GM18861 (cell line): Measurements from ENCODE around the gene SLC1A2.

Source experiments
- ATAC-seq: cut with Tn5 transposase; IDR thresholded peaks from one replicate; pipeline ENCODE4 v1.9.1; 2021; ENCODE audit not compliant: unreplicated experiment

SLC1A2 gene

DNA sequence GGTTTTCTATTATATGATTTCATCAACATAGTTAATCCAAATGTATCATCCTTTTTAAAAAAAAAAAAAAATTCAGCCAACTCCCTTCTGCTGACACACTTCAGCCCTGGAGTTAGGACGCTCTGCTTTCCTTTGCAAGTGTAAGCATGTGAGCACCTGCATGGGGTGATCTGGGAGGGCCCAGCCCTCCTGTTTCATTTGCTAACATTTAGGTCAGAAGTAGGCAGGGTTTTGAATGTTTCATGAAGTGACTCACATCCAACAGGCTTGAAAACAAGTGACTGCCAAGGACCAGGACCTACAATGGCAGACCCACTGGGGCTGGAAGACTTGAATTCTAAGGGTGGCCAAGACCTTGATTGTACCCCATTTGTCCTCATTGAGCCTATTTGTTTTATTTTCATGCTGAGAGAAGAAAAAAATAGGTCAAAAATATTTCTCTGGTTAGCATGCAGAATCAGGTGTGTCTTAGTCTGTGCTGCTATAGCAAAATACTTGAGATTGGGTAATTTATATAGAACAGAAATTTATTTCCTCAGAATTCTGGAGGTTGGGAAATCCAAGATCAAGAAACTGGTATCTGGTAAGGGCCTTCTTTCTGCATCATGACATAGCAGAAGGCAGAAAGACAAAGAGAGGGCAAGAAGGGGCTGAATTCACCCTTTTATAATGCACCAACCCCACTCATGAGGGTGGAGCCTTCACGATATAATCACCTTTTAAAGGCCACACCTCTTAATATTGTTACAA is 142.8 kb downstream of the SLC1A2 start:
- ATAC-seq, result no peak

- no peak for ATAC-seq
Observed at GRCh38 chr11:35275786-35276170, 143.6 kb downstream of the SLC1A2 start.

DNA sequence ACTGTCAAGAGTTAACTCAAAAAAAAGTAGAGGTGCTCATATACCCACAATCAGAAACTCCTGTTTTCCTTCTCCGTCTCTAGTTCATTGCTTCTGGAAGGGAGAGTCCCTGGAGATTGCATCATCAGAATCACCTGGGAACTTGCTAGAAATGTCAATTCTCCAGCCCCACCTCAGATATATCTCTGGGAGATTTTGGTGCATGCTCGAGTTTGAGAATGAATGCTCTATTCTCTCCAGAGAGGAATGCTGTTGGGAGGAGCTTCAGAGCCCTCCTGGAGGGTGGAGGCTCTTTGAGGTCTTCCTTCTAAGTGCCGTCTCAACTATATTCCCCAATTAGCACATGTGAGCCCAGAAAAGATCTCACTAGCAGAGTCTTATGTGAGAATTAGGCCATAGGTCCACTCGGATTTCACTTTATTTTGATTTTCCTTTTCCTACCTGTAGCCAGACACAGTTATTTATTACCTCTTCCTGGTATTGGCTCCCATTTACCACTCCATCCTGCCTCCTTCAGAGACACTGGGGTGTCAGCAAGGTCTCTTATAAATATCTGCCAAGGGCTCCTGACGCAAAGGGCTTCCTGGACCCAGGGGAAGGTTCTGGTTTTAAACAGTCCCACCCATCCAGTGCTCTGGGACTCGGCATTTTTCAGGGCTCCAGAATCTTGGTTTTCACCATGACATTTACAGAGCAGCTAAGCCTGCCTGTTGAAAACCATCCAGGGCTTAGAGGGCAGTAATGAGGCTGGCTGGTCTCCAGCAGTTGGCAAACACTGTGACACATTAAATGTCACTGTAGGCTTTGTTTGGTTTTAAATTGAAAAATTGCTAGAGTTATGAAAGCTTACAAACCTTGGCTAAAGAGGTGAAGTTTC is 144.2 kb downstream of the SLC1A2 start:
- ATAC-seq, result no peak

DNA sequence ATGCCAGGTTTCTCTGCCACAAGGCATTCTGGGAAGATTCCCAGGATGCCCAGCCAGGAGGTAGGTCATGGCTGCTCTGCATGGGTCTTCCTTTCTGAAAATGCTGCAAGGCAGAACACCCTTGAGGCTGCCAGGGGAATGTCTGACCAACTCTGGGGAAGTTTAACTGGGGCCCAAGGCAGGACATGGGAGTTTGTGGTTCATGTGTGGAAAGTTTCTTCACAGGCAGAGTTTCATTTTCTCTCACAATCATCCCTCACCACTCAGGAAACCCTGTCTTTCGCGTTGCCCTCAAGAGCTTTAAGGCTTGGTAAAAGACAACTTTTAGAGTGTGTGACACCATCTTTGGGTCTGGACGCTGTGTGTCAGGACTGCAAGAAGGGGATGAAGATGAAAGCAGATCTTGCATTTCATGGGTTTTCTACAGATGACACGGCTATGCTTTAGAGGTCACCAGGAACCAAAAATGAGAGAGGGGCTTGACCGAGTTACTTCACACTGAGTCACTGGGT is 146.9 kb downstream of the SLC1A2 start:
- ATAC-seq, result peak; percentile 89

DNA sequence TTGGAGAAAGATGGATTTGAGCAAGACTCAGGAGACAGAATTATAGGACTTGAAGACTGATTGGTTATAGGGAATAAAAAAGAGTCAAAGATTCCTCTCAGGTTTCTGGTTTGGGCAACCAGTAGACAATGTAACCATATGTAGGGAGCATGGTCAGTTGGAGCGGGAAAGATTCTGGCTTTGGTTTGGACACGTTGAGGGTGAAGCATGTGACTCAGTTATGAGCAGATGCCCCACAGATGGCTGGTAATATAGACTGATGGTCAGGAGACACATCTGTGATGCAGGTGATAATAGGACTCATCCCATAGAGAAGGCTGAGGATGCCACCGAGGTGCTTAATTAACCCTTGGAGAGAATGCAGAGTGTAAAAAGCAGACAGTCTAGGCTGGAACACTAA is 148.3 kb downstream of the SLC1A2 start:
- ATAC-seq, result no peak

DNA sequence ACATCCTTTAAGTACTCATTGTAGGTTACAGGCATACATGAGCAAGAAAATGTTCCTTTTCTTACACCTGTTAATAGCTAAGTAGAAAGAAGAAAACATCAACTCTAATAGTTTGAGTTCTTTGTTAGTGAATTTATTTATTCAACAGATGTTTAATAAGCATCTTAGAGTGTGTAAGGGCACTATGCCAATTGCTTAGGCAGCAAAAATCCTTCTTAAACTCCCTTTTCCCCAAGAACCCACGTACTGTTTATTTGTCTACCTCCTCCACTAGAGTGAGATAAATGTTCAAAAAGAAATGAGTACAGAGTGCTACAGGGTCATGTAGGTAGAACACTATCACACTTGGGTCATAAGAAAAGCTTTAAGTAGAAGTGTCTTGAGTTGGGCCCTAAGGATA is 149.0 kb downstream of the SLC1A2 start:
- ATAC-seq, result no peak

DNA sequence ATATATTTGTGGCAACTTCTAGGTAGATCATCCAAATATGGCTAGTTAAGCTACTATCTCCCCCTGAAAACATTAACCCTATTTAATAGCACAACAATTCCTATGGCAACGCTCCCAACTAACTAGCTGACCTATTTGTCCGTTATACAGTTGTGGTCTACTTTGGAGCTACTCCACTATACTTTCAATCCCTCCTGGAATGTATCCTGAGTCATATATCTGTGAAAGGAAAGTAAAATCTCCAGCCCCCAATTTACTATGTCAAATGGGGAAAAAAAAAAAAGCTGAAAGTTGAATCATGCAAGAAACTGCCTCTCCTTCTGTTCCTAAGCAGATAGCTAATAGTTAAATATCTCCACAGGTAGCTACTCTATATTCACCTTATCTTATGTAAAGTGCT is 151.9 kb downstream of the SLC1A2 start:
- ATAC-seq, result no peak

GRCh38 chr11:35265755-35266454 is 153.5 kb downstream of the SLC1A2 start:
- ATAC-seq, result no peak

DNA sequence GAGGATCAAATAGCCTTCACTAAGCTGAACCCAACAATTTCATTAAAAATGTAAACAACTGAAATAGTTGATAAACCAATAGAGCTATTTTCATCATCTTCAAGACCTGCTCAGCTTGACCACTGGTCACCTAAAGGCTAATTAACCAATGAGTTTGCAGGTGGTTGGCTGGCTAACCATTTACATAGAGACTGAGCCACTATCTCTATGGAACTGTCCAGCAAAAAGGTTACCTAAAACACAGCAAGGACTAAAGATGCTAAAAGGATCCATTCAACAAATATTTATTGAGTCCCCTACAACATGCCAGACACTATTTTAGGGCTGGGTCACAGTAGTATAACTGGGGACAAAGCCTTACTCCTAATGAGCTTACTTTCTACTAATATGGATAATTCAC is 156.6 kb downstream of the SLC1A2 start:
- ATAC-seq, result no peak

DNA sequence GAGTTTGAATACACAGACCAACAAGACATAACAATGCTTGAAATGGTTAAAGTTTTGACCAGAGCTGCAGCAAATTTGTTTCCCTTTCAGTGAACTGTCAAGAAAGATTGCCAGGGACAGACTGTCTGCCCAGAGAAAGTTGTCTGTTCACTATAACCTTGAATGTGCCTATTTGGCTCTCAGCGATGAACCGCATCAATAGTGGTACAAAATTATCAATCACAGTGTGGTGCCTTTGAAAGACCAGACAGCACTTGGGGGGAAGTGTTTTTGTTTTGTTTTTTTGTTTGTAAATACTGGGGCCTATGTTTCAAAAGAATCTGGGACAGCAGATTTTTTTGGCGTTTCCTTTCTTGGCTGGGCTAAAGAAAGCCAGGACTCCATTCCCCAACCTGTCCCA is 157.3 kb downstream of the SLC1A2 start:
- no peak for ATAC-seq

DNA sequence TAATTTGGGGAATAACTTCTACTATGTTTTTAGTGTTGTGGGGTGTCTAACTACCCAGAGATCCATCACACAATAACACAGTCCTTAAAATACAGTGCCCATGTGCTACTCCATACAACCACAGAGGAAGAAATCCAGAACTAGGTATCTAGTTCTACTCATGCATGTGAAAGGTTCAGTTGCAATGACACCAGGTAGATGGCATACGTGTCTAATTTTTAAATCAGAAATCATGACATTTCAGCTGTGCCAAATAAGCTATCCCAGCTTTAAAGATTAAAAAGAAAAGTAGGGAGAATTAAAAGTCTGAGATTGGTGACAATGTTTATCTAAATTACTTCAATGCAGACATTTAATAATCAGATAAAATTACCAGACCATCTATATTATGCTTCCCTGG is 158.2 kb downstream of the SLC1A2 start:
- ATAC-seq, result no peak

DNA sequence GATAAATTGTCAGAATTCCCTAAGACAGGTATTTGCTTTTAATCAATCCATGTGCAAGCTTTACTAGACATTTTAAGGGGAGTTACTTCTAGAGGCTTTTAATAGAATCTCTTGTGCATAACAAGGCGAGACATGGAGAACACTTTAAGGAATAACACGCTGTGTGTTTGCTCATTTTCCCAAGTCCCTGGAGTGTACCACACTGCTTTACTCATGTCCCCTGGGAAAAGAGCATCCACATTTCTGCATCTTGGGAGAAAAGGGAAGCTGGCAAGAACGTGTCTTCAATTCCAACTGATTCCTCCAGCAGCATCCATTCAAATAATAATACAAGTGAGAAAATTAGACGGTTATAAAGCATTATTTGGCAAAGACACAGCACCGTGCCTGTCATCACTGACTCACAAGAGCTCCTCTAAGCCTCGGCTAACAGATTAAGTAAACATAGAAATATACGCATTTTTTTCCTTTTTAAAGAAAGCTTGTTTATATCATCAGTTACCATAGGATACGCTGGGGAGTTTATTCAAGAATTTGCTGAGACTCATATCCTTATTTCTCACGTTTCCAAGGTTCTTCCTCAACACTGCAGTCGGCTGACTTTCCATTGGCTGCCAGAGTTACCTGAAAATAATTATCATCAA is 158.9 kb downstream of the SLC1A2 start:
- ATAC-seq, result no peak

DNA sequence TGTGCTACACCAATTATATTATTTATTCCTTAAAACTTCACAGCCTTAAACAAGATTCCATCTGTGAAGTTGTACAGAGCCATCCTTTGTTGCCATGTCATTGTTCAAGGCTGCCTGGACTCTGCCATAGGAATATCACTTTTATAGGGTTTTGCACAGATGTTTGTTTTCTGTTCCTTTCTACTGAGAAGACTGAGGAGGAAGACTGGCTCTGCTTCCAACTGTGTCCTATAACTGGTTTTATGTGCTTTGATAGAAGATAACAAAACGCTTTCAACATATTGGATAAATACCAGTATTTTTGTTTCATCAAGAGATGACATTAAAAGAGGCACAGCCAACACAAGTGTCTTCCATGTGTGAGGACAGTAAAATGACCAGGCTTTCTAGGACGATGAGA is 159.8 kb downstream of the SLC1A2 start:
- no peak for ATAC-seq

DNA sequence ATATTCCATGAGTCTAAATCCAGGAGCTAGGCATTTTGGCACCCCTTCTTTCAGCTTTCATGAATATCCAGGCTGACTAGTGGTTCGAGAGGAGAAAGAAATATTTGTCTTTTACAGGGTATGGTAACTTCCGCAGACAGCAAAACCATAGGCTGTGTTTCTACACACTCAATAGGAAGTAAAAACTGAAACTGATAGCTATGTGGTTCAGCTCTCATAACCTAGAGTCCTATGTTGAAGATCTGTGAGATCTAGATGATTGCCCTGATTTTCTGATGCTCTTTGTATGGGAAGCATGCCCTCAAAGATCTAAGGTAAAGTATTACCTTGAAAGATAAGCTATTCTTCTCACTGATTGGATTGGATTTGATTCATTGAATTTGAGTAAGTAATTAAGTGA is 162.1 kb downstream of the SLC1A2 start:
- ATAC-seq, result peak; percentile 100

GRCh38 chr11:35256296-35256695 is 163.1 kb downstream of the SLC1A2 start:
- ATAC-seq, result no peak

DNA sequence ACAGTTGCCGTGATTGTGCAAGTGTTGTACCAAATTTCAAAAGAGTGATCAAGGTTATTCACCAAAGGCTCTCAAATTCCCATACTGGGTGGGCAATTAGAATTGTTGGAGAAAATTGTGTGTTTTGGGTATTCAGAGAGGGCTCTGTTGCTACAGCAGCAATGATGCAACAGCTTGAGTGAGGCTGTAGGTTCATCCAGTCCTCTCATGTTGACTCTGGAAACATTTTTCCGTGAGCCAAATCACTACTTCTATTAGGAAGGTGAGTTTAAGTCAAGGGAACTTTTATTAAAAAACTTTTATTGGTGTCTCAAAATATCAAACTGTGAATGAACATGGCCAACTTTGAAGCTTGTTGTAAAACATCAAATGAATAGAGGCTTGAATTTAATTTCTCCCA is 163.8 kb downstream of the SLC1A2 start:
- ATAC-seq, result no peak

GRCh38 chr11:35253237-35253636 is 166.1 kb downstream of the SLC1A2 start:
- no peak for ATAC-seq

DNA sequence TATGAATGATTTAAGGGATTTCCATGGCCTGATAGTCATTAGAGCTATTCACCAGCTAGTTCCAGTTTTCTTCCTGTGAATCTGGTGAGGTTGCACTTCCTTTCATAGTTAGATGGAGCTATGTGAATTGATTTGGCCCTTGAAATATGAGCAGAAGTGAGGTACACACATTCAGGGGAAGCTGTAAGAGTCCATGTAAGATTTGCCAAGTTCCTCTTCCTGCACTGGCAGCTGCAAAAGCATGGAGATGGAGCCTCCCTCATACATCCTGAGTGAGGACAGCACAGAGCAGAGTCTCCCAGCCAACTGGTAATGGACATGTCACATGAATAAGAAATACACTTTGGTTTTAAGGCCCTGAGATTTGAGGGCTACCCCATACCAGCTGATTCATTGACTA is 168.7 kb downstream of the SLC1A2 start:
- no peak for ATAC-seq

GRCh38 chr11:35250192-35250591 is 169.2 kb downstream of the SLC1A2 start:
- no peak for ATAC-seq

- no peak for ATAC-seq
Observed at GRCh38 chr11:35248558-35249323, 170.6 kb downstream of the SLC1A2 start.
